Adipose tissue (tissue), 3 donors: ENCODE data around the gene ADGRG6. TPM values are rescaled to one million over a fixed set of nuclear protein-coding genes. Genes with fewer than 3 reads are reported as not detected.

Source experiments
- H3K27ac ChIP-seq: one replicate; pipeline ENCODE4 v1.5.1; 2013; ENCODE audit warnings: low read depth, low read length
- WGBS, 3 donors: extraction: QIAGEN DNeasy Blood & Tissue Kit; methylation state at CpG; one replicate each; pipeline ENCODE4 v1.1.7; 2013; 5-methylcytosine and 5-hydroxymethylcytosine counted together
- polyA plus RNA-seq, 3 donors: library from polyadenylated mRNA; stranded (reverse); fragments of 200-250 nt; gene quantifications; one replicate each; pipeline ENCODE4 v1.2.3, GENCODE V29; 2013
- donor health status: healthy with polysubstance abuse.
- donor health status: Bipolar disorder and iron deficiency.
- donor health status: healthy.

ADGRG6 gene
- polyA plus RNA-seq, 3 donors, result 1.3 to 2.8 (median 1.9) TPM

DNA sequence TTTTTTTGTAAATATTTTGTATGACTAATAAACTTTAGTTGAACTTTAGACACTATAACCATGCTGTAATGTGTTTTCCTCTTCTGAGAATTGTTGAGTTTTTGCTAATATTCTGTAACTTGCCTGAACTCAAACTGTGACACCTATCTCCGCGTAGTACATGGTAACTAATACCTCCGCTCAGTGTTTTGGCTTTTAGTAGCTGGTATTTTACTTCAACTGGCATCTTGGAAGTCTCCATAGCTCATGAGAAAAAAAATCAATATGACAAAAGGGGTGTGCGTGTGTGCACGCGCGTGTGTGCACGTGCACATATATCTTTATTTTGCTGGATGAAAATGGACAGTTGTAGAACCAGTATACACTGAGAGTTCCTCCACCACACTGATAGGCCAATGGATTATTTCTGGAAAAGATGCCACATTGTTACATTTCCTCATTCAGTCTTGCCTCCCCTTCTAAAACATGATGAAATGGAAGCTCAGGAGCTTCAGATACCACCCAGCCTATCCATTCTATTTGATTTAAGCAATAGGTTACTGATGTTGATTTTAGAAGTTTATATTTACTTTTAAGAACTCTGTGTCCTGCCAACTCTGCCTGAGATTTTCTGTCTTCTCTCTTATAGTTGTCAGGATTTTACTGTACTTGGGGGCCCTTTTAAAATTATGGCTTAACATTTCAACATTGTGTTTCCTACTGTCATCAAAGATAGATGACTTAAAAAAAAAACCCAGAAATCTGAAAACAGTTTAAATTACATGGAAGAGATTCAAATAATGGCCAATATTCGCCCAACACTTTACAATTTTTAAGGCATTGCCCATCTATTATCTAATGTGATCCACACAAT, 16.3 kb upstream of the ADGRG6 start:
- no peak overlapping the region for H3K27ac ChIP-seq
- WGBS, 3 donors, result 93 to 96% (median 95%) methylated on average over 9 of the region's 9 CpGs

DNA sequence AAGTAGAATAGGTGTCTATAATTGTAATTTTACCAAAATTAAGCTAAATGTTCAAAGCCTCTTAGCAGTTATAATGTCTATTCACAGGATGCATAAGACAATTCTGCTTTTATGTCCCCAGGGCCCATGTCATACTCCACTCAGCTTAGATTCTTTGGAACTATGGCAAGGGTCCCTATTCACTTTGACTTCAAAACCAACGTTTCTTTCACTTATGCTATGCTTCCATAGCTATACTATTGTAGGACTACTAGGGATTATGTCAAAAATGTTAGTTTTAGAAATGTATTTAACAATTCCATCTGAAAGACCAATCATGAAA, 15.8 kb upstream of the ADGRG6 start:
- 60 to 71% (median 68%) methylated on average over 1 of the region's 1 CpG for WGBS, 3 donors
- no peak overlapping the region for H3K27ac ChIP-seq

DNA sequence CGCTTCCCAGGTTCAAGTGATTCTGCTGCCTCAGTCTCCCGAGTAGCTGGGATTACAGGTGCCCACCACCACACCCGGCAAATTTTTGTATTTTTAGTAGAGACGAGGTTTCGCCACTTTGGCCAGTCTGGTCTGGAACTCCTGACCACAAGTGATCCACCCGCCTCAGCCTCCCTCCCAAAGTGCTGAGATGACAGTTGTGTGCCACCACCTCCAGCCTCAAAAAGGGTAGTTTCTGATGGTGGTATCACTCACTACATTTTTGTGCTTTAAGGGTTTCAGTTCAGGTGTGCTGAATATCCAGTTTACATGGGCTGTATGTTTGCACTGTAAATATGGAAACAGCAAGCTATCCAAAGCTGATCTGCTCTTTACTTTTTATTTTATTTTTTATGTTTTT, 12.1 kb upstream of the ADGRG6 start:
- WGBS, 3 donors, result 90 to 93% (median 90%) methylated on average over 6 of the region's 6 CpGs
- H3K27ac ChIP-seq, result no peak overlapping the region

DNA sequence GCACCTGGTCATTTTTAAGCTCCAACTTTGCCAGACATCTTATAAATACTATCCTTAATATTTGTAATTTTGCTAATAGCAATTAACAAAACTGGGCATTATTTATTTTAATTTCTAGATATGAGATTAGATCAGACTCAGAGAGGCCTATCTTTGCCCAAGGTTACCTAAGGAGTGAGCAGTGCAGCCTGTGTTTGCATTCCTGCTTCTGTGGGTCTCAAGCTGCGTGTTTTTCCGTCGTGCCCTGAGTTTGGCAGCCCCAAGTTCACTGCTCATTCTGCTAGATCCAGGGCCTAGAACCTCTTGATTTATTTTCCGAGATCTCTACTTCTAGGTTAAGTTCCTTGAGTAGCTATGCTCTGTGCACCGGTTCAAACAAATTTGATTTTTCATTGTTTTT, 11.0 kb upstream of the ADGRG6 start:
- 61 to 89% (median 83%) methylated on average over 5 of the region's 5 CpGs for WGBS, 3 donors
- no peak overlapping the region for H3K27ac ChIP-seq

DNA sequence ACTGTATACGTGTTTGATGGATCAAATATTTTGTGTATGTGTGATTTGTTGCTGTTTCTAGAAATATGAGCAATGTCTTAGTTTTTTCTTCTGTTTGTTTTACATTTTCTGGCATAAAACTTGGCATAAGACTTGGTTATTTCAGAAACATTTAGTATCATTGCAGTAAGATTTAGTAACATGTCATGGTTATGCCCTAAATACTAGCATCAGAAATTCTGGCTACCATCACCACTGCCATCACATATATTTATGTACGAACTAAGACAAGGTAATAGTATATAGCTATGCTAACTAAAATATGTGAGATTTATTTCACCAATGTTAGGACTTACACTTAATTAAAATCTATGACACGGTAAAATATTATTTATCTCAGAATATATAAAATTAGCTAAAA, 10.3 kb upstream of the ADGRG6 start:
- 80 to 86% (median 85%) methylated on average over 3 of the region's 3 CpGs for WGBS, 3 donors
- no peak overlapping the region for H3K27ac ChIP-seq

DNA sequence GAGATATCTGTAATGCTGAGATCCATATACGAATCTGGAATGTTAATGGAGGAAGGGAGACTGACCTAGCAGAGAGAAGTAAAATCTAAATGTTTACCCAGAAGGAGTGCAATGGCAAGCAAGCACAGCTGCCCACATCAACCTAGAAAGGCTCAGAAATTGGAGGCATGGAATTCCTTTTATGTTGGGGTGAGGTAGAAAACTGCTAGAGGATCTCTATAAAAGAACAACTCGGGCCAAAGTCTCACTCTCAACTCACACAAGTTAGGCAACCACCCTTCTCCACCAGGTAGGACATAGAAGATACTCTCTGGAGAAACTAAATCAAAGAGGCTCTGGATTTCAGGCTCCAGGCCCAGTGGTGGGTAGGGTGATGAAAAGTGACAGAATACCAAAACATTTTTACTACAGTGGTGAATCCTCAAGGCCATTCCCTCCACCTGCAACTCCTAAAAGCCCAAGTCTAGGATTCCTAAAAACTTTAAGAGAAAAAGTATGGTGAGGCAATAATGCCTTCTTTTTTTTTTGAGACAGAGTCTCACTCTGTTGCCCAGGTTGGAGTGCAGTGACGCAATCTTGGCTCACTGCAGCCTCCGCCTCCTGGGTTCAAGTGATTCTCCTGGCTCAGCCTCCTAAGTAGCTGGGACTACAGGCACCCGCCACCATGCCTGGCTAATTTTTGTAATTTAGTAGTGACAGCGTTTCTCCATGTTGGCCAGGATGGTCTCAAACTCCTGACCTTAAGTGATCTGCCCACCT, 9.5 kb upstream of the ADGRG6 start:
- H3K27ac ChIP-seq, result no peak overlapping the region
- 76 to 86% (median 85%) methylated on average over 6 of the region's 6 CpGs for WGBS, 3 donors

DNA sequence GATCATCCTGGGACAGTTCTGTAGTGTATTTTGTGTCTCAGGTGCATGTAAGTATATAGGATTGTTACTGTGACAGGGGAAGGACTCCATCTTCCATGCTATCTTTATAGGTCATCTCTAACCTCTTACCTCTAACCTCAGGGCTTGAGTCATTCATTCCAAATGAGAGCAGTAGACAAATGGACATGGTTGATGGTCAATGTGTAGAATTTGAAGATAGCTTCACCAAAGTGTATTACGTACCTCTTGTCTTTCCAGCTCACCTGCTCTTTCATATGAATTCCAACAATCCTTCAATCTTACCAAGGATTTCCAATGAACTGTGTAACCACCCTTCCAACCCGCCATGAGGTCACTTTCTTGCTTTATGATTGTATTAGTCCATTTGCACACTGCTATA, 8.7 kb upstream of the ADGRG6 start:
- 86 to 97% (median 95%) methylated on average over 2 of the region's 2 CpGs for WGBS, 3 donors

DNA sequence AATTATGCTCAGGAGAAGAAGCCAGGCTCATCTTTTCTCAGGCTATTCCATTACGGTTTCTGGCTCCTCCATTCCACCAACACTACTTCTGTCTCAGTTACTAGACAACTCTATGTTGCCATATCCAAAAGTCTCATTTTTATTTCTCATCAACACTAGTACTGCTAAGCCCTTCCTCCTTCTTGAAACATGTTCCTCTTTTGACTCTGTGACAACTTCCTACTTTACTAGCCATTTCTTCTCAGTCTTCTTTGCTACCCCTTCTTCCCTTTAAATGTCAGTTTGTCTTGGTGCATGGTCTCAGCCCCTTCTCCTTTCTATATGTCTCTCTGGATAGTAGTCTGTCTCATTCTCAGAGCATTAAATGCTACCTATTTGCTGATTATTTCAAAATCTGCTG, 7.1 kb upstream of the ADGRG6 start:
- no peak overlapping the region for H3K27ac ChIP-seq
- WGBS, 3 donors, result 72 to 92% (median 82%) methylated on average over 1 of the region's 1 CpG

More for the DNA sequence above, 8.7 kb upstream of the ADGRG6 start:
- no peak overlapping the region for H3K27ac ChIP-seq

DNA sequence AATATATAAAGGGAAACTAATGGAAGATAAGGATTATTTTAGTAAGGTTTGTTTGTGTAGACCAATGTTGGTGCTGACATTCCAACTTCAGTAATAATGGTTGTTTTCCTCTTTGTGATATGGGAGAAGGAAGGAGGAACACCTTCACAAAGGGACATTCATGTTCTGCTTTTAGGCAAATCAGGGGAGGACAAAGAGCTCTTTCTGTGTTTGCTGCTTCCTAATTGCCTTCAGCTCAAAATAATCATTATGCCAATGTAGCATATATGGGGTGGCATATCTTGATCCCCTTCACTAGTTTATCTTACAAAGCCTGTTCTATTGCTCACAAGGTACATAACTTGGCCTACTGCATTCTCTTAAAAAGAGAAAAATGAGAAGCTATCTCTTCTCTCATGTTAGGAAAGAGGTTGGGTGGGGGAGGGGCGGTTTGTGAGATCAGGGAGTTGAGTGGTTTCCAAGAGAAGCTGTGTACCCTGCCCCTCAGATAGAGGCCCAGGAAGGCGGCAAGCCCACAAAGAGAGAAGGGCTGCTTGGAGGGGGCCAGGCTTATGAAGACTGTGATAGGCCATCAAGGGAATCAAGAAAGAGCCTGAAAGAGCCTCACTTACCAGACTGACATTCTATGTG, 4.7 kb upstream of the ADGRG6 start:
- 75 to 92% (median 84%) methylated on average over 2 of the region's 2 CpGs for WGBS, 3 donors
- H3K27ac ChIP-seq, result no peak overlapping the region

DNA sequence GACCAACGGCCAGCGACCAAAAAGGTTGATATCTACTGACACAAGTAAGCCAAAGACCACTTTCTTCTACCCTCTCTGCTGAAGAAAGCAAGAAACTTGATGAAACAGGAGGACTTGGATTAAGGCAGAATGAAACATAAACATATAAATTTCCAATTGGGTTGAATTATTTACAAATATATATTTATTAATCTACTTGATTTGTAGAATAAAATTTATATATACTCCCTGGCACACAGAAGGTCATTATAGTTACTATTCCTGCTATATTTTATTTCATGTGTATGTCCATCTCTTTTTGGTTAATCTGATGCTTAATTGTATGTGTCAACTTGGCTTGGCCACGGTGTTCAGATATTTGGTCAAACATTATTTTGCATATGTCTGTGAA, 4.2 kb upstream of the ADGRG6 start:
- H3K27ac ChIP-seq, result no peak overlapping the region

DNA sequence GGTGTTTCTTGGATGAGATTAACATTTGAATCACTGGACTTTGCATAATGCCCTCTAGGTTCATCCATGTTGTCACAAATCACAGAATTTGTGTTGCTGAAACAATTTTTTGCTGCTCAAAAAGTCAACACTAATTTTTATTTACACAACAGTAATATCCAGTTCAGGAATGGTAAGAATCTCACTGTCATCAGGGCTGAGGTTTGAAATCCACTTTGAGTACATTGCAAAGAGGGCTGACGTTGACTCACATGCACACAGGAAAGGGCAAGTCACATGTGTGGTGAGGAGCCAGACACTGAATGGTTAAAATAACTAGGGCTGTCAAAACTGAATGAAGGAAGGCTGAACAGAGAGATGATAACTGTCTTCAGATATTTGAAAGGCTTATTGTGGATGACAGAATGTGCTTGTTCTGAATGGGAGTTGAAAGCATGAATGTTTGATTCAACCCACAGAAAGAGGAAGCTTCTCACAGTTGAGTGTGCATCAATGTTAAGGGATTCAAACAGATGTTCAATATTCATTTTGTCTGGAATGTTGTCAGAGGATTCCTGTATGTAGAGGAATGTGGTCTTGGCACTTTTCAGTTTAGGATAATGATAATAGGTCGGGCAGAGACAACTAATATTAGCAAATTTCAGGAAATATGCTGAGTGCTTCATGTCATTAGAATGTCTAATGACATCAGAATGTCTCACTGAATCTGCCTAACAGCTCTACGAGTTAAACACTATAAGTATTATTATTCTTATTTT, 3.6 kb upstream of the ADGRG6 start:
- H3K27ac ChIP-seq, result no peak overlapping the region
- 45 to 57% (median 49%) methylated on average over 3 of the region's 3 CpGs for WGBS, 3 donors

More for the DNA sequence above, 4.2 kb upstream of the ADGRG6 start:
- 89 to 94% (median 90%) methylated on average over 3 of the region's 3 CpGs for WGBS, 3 donors

DNA sequence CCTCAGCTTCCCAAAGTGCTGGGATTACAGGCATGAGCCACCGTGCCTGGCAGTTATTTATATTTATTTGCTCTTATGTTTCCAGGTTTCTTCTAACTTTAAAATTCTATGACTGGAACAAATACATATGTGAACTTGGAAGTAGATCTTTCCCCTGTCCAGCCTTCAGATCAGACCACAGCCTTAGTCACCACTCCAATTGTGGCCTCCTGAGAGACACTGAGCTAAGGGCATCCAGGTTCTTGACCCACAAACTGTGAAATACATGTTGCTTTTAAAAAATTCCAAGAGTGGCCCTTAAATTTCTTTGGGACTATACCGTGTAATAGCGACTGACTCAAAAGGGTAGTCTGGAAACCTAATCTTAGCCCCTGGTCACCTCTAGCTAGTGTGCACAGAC, 1.5 kb upstream of the ADGRG6 start:
- 89 to 95% (median 92%) methylated on average over 3 of the region's 3 CpGs for WGBS, 3 donors
- H3K27ac ChIP-seq, result no peak overlapping the region

DNA sequence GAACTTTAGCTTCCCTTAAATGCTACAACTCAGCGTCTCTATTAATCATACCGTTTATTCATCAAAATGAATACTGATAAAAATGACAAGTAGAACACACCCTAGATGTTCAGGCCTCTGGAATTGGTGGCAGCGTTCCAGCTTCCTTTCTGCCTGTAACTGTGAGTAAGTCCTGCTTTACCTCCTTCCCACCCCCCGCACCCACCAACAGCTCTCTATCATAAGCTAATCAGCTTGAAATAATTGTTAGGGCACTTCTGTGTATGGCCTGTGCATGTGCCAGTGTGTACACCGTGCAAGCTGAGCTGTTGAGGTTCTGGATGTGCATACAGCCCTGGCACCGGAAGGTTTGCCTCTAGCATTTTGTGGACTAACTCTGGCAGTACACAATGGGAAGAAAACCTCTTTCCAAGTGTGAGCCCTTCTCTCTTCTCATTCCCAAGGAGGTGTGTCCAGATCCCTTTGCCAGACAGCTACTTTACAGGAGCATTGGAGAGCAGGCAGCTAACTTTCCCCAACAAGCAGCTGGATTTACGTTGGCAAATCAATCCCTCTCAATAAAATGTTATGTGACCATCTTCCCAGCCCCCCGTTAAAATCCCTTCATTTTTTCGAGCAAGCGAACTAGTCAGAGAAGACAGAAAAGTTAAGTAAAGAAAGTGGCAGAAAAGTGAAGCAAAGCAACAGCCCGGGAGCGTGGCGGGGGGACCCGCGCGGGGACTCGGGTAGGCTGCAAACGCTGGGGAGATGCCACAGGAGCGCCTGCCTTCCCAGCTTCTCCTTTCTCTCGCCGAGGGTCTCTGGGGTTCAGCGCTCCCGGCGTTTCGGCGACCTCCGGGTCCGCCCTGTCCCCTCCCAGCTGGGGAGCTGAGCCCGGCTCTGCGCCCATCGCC, 803 bp upstream of the ADGRG6 start:
- WGBS, 3 donors, result 8 to 9% (median 9%) methylated on average over 31 of the region's 31 CpGs

DNA sequence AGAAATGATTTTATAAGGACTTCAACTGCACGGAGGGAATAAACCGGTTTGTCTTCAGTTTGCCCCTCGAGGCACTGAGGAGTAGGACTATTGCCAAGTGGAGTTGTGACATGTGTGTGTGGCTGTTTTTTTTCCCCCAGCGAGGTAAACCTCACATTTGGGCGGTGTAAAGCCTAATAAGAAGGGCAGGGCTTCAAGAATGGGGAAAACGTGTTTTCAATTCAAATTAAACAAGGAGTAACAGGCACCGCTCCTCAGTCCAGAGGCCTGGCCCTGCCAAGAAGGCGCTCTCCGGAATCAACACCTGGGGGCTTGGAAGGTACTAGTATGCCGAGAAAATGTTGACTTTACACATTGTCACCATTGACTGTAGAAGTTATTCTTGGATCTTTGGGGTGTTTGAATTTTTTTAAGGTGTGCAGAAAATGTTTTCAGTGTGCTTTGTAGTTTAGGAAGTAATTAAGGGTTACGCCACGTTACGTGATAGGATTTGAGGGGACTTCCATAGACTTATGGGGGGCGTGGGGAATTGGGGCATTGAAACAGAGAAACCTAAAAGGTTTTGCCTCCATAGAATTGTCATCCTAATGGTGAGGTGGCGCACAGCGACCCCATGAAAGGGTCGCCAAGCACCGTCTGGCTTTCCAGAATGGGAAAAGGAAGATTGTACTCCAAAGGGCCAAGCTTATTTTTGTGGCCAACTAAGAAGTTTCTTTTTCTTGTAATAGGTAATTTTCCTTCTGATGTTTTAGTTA, 791 bp downstream of the ADGRG6 start:
- H3K27ac ChIP-seq, result no peak overlapping the region
- 57 to 61% (median 58%) methylated on average over 18 of the region's 18 CpGs for WGBS, 3 donors

More for the DNA sequence above, 803 bp upstream of the ADGRG6 start:
- no peak overlapping the region for H3K27ac ChIP-seq

DNA sequence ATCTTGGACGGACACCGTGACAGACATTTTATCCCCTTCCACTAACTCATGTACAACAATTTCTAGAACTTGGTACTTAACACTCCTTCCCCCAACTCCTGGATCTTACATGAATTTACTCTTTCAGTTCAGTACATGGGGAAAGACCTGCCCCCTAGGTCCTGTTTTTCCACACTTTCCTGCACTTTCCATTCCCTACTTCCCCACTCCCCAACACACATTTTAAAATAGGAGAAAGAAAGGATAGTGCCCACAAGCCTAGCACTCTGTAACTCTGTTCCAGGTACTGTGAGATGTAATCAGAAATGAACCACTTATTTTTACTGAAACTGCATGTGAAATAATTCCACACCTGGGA, 1.3 kb downstream of the ADGRG6 start:
- 85 to 91% (median 91%) methylated on average over 2 of the region's 2 CpGs for WGBS, 3 donors
- no peak overlapping the region for H3K27ac ChIP-seq

DNA sequence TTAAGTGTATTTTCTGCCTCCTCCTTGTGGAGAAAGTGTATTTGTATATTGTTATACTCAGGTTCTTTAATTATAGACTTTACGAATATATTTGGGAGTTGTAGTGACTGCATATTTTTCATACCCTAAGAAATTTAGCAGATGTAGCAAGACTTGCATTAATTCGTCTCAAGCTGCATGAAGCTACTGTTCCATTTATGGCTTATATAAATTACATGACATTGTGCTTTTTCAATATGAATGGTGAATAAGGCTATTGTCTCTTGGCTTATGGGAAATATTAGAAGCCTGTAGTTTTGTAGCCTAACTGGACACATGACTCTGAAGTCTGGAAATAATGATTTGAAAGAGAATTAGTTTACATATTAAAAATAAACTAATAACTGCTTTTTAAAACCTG, 2.4 kb downstream of the ADGRG6 start:
- 79 to 87% (median 80%) methylated on average over 2 of the region's 2 CpGs for WGBS, 3 donors

DNA sequence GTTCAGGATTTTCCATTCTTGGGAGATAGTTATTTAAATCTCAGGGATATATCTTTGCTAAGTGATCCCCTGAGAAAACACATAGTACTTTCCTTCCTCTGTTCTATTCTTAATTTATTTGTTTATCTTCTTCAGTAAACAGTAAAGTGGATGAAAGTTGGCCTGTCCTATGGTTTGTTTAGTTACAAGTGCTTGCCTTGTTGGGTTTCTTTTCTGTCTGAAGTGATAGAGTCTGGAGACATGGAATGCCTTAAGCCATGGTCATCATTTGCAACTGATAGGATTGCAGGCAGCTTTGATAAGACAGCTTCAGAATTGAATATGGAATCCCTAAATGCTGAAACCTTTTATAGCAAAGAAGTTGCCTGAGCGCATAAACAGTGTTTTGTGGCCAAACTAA, 4.9 kb downstream of the ADGRG6 start:
- H3K27ac ChIP-seq, result no peak overlapping the region
- WGBS, 3 donors, result 94 to 97% (median 95%) methylated on average over 1 of the region's 1 CpG

More for the DNA sequence above, 2.4 kb downstream of the ADGRG6 start:
- no peak overlapping the region for H3K27ac ChIP-seq
